HG03066 (cell line): Measurements from ENCODE around the gene SWSAP1.
"Not testable (repeated sequence)": the region's sequence is repeated elsewhere in the genome, so short reads cannot be mapped to it uniquely, and the experiment has no call there.

Experiments
- ATAC-seq: cut with Tn5 transposase; IDR thresholded peaks from one replicate; pipeline ENCODE4 v1.9.1; 2021; ENCODE audit warnings: low read depth; ENCODE audit not compliant: unreplicated experiment

SWSAP1 gene, protein sequence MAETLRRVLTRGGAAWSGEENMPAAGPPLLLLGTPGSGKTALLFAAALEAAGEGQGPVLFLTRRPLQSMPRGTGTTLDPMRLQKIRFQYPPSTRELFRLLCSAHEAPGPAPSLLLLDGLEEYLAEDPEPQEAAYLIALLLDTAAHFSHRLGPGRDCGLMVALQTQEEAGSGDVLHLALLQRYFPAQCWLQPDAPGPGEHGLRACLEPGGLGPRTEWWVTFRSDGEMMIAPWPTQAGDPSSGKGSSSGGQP

DNA sequence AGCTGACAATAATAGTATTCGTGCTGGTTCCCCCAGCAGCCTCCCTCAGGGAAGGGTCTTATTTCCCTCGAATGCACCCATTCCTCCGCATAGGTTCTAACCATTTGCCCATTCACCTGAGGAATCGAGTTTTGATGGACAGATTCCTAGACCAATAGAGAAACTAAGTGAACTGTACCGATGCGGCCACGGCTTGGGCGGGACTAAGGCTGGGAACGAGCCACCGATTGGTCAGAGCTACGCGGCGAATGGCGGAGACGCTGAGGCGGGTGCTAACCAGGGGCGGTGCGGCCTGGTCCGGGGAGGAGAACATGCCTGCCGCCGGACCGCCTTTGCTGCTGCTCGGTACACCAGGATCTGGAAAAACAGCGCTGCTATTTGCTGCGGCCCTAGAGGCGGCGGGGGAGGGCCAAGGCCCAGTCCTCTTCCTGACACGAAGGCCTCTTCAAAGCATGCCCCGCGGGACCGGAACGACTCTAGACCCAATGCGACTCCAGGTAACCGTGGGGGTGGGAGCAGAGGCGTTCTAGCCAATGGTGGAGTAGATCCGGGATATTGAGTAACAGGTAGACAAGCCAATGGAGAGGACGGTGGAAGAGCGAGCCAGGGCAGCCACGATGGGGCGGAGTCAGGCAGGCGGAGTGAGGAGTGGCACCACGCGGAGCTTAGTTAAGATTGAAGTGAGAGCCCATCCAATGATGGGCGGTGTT is at the start of gene SWSAP1:
TSS of gene SWSAP1 (plus strand) at position 234 of the 710 bp plus-strand sequence. CDS start at position 249, 15 bp downstream.
- peak; percentile 93 for ATAC-seq

- ATAC-seq = no peak
Measured at GRCh38 chr19:11324748-11325389, 49.6 kb upstream of the SWSAP1 start.

- no peak for ATAC-seq
Measured at GRCh38 chr19:11325544-11325943, 48.9 kb upstream of the SWSAP1 start.

GRCh38 chr19:11330127-11330526 is 44.3 kb upstream of the SWSAP1 start:
- ATAC-seq = no peak

DNA sequence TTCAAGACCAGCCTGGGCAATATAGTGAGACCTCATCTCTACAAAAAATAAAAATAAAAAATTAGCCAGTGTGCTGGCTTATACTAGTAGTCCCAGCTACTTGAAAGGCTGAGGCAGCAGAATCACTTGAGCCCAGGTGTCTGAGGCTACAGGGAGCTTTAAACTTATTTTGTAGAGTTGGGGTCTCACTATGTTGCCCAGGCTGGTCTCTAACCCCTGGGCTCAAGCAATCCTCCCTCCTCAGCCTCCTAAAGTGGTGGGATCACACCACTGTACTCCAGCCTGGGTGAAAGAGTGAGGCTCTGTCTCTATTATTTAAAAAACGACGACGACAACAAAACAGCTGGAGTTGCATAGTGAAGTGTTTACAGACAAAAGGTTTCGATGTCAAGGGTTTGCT is 43.0 kb upstream of the SWSAP1 start:
- ATAC-seq = no peak

- no peak for ATAC-seq
Measured at GRCh38 chr19:11332822-11333221, 41.6 kb upstream of the SWSAP1 start.

DNA sequence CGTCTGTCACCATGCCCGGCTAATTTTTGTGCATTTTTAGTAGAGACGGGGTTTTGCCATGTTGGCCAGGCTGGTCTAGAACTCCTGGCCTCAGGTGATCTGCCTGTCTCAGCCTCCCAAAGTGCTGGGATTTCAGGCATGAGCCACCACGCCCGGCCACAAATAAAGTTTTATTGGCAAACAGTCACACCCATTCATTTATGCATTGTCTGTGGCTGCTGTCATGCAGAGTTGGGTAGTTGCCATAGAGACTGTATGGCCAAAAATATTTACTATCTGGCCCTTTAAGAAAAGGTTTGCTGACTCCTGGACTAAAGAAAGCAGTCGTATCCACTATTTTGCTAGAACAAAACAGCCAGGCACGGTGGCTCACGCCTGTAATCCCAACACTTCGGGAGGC is 40.6 kb upstream of the SWSAP1 start:
- ATAC-seq = not testable (repeated sequence)

GRCh38 chr19:11335449-11336146 is 38.9 kb upstream of the SWSAP1 start:
- no peak for ATAC-seq

DNA sequence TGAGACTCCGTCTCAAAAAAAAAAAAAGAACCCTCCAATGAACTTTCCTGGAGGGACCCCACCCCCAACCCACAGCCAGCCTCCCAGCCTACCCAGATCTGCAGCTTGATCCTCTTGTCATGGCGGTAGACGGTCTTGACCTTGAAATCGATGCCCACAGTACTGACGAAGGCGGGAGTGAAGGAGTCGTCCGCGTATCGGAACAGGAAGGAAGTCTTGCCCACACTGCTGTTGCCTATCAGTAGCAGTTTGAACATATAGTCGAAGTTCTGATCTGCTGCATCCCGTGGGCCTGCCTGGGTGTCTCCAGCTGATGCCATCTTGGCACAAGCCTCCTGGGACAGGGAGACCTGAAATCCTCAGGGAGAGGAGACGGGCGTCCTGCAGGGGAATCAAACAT is 37.4 kb upstream of the SWSAP1 start:
- no peak for ATAC-seq

- no peak for ATAC-seq
Measured at GRCh38 chr19:11338121-11338520, 36.3 kb upstream of the SWSAP1 start.

DNA sequence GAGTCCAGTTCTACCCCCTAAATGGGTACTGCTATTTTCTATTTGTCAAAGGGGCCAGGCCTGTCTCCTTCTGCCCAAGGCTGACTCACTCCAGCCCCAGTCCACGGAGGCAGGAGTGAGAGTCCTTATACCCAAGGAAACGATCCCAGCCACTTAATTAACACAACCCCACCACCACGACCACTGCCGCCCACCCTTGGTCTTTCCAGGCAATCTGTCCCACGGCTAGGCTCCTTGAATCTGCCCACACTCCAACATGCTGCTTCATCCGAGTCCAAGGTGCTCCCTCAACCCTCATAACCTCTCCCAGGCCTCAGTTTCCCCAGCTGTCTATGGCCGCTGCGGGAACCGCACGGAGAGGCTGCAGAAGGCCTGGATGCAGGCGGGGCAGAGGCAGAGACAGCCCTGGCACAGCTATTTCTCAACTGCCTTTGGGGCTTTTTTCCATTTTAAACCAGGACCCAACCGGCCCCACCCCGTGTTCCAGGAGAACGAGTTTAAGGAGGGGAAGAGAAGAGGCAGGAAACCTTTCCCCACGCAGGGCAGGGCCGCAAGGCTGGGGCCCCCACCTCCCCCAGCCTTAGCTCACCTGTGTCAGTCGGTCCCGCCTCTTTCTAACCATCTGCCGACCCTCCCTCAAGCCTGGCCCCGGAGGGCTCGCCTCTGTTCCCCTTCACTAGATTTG is 35.8 kb upstream of the SWSAP1 start:
- ATAC-seq = no peak

- ATAC-seq = no peak
Measured at GRCh38 chr19:11339254-11340098, 35.0 kb upstream of the SWSAP1 start, which contains the start of gene RAB3D. TSS of gene RAB3D (minus strand) at chr19:11339657. CDS start at chr19:11337399, 2,258 bp downstream.

DNA sequence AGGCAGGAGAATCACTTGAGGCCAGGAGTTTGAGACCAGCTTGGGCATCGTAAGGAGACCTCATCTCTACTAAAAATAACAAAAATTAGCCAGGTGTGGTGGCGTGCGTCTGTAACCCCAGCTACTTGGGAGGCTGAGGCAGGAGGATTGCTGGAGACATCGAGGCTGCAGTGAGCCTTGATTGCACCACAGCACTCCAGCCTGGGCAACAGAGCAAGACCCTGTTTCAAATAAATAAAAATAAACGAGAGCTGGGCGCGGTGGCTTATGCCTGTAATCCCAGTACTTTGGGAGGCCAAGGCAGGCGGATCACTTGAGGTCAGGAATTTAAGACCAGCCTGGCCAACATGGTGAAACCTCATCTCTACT is 34.4 kb upstream of the SWSAP1 start:
- ATAC-seq = not testable (repeated sequence)

GRCh38 chr19:11342429-11342828 is 32.0 kb upstream of the SWSAP1 start:
- ATAC-seq = no peak

- ATAC-seq = no peak
Measured at GRCh38 chr19:11345122-11345803, 29.2 kb upstream of the SWSAP1 start.

GRCh38 chr19:11346104-11346940 is 28.1 kb upstream of the SWSAP1 start, which contains the start of the genes CCDC159 and TMEM205:
TSS of gene CCDC159 (plus strand) at chr19:11346519. CDS start at chr19:11346607, 88 bp downstream.
TSS of gene TMEM205 (minus strand) at chr19:11346268. CDS start at chr19:11345619, 649 bp downstream.
- ATAC-seq = peak; percentile 90

DNA sequence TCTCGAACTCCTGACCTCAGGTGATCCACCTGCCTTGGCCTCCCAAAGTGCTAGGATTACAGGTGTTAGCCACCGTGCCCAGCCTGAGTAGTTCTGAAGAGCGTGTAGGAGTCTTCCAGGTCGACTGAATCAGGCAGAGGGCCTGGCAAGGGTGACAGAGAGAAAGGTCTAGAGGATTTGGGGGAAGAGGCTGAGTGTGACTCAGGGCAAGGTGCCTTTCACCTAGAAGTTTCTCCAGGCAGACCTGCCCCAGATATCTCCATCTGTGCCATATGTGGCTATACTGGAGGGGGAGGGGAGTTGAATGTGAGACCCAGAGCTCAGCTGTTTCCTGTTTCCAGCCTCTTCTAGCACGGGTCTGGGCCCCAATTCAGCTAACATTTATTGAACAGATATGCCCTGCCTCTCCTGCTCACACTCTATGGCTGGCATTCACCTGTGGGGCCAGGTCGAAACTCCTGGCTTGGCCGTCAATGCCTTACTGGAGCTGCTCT is 26.9 kb upstream of the SWSAP1 start:
- ATAC-seq = no peak

- ATAC-seq = no peak
Measured at GRCh38 chr19:11349171-11349570, 25.3 kb upstream of the SWSAP1 start.
